ENCODE results near the gene KTN1.

The KTN1 gene

DNA sequence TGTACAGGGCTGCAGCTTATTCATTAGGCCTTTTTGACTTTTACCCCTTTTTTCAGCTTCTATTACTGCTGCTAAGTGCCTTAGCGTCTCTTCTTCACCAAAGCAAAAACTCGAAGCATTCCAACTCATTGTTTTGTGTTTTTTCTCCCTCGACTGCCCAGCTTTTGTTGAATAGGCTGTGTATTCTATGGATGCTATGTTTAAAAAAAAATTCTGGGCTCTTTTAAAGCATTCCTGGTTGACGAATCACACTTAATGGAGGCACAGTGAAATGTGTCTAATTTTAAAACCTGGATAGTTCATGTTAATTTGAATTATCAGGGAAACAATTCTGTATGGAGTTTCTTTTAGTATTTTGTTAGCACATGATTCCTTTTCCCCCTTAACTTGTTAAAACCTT is 29.7 kb downstream of the KTN1 start:
- no peak for DNase-seq (ENCODE audit: low read depth)

DNA sequence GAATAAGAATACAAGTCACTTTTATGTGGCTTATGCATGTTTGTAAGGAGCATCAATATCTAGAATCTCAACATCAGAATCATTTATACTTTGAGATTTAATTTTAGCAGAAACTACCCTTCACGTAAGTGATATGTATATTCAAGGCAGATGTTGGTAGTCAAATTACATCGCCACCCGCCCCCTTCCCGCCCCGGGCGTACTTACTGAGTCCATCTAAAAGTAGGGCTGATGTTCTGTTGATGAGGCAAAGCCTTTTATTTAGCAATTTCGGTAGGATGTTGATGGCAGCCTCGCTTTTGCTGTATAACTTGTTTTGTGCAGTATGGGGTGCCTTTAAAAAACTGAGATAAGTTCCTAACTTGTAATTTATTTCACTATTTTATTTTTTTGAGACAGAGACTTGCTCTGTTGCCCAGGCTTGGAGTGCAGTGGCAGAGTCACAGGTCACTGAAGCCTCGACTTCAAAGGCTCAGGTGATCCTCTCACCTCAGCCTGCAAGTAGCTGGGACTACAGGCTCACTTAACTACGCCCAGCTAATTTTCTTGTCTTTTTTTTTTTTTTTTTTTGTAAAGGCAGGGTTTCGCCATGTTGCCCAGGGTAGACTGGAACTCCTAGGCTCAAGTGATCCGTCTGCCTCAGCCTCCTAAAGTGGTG is 30.8 kb downstream of the KTN1 start:
- no peak for DNase-seq (ENCODE audit: low read depth)

DNA sequence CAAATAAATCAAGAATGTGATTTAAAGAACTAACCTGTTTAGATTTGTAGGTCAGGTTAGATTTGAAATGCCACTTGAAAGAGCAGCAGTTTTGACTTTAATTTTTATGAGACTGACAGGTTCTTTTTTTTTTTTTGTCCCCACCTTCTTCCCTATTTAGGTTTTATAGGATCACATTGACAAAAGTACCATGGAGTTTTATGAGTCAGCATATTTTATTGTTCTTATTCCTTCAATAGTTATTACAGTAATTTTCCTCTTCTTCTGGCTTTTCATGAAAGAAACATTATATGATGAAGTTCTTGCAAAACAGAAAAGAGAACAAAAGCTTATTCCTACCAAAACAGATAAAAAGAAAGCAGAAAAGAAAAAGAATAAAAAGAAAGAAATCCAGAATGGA is 31.9 kb downstream of the KTN1 start:
- no peak for DNase-seq (ENCODE audit: low read depth)

DNA sequence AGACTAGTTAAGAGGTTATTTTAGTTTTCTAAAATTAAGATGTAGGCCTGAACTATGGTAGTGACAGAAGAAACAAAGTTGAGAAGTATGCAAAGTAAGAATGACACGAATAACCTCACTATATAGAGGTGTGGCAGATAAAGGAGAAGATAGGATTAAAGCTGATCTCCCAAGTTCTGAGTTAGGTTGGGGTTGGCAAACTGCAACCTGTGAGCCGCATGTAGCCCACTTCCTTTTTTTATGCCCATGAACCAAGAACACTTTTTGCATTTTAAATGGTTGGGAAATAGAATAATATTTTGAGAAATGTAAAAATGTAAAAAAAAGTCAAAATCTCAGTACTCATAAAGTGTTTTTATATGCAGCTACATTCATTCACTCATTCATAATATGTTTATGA is 34.3 kb downstream of the KTN1 start:
- DNase-seq (ENCODE audit: low read depth): no peak

DNA sequence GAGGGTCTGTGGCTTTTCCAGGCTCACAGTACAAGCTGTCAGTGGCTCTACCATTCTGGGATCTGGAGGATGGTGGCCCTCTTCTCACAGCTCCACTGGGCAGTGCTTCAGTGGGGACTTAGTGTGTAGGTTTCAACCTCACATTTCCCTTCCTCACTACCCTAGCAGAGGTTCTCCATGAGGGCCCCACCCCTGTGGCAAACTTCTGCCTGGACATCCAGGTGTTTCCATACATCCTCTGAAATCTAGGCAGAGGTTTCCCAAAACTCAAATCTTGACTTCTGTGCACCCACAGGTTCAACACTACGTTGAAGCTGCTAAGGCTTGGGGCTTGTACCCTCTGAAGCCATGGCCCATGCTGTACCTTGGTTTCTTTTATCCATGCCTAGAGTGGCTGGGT is 40.3 kb downstream of the KTN1 start:
- no peak for DNase-seq (ENCODE audit: low read depth)

DNA sequence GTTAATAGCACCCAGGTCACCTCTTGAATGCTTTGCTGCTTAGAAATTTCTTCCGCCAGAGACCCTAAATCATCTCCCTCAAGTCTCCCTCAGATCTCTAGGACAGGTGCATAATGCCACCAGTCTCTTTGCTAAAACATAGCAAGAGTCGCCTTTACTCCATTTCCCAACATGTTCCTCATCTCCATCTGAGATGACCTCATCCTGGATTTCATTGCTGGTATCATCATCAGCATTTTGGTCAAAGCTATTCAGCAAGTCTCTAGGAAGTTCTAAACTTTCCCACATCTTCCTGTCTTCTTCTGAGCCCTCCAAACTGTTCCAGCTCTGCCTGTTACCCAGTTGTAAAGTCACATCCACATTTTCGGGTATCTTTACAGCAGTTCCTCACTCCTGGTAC is 41.0 kb downstream of the KTN1 start:
- DNase-seq (ENCODE audit: low read depth): no peak

DNA sequence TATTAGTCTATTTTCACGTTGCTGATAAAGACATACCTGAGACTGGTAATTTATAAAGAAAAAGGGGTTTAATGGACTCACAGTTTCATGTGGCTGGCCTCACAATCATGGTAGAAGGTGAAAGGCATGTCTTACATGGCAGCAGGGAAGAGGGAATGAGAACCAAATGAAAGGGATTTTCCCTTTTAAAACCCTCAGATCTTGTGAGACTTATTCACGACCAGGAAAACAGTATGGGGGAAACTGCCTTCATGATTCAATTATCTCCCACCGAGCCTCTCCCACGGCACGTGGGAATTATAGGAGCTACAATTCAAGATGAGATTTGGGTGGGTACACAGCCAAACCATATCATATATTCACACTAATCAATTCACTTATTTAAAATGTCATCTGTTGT is 41.4 kb downstream of the KTN1 start:
- no peak for DNase-seq (ENCODE audit: low read depth)

DNA sequence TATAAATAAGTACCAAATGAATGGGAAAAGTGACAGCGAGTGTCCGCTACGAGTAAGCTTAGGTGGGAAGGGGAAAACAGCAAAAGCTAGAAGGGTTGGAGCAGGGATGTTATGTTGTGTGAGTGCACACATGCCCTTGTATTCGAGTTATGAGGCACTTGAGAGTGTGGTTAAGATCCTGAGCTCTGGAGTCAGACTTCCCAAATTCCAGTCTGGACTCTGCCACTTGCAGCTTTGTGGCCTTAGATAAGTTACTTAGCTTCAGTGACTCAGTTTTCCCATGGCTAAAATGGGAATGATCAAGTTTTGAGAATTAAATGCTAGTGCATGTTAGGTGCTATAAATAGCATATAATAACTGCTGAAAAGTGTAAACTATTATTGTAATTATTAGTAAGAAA is 44.9 kb downstream of the KTN1 start:
- no peak for DNase-seq (ENCODE audit: low read depth)

DNA sequence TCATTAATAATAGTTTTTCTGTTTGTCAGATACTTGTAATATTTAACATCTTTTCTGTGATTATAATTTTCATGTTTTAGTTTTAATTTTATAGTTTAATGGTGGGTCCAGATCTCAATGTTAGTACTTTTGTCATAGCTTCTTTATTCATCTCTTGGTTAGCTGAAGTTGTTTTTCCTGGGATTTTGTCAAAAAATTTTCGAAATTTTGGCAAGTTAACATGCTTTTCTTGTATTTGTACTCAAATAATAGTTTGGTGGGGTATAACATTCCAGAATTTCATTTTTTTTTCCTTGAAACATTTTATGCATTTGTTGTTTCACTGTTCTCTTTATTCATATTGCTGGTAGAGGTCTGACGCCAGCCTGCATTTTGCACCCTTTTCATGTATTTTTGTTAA is 45.5 kb downstream of the KTN1 start:
- DNase-seq (ENCODE audit: low read depth): no peak

DNA sequence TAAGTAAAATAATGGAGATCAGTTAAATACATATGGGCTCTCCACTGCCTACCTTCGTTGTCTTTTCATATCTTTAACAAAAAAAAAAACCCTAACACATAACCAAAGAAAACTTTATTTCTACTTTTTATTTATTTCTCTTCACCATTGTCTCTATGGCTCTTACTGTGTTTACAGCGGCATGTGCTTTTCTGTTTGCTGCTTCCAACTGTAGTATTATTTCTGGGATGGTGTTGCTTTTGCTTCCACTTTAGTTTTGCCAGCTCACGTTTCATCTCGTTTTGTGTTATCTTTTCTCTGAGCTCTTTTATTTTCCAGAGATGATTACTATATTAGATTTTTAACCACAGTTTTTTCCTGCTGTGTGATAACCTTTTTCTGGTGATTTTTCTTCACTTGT is 46.1 kb downstream of the KTN1 start:
- DNase-seq (ENCODE audit: low read depth): no peak

DNA sequence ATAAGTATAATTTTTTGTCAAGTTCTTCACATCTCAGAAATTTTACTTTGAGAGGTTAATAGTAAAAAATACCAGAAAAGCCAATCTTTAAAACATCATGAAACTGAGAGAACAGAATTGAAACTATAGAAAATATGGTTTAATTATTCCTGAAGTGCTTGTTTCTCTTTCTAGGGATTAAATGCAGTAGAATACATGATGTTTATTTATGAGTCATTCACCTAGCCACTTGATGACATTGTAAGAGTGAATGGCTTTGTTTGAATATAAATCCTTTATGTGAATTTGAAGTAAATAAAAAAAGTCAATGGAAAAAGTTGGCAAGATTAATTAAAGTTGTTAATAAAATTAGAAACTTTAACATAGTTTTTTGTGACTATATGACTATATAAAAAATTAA is 48.4 kb downstream of the KTN1 start:
- no peak for DNase-seq (ENCODE audit: low read depth)

DNA sequence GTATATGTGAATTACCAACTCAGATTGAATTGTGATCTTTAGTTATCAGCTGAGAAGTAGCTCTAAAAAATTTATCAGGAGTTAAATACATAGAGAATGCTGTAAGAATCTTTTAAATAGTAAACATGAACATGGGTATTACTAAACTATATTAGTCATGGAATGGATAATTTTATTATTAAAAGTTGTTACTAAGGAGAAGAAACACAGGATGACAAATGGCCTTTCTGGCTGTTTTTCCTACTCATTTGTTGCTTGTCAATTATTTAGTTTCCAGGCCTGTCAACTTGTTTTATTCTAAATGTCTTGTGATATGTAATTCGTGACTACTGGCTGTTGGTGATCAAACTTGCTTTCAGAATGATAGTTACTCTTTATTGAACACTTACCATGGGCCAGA is 58.7 kb downstream of the KTN1 start:
- DNase-seq (ENCODE audit: low read depth): no peak

DNA sequence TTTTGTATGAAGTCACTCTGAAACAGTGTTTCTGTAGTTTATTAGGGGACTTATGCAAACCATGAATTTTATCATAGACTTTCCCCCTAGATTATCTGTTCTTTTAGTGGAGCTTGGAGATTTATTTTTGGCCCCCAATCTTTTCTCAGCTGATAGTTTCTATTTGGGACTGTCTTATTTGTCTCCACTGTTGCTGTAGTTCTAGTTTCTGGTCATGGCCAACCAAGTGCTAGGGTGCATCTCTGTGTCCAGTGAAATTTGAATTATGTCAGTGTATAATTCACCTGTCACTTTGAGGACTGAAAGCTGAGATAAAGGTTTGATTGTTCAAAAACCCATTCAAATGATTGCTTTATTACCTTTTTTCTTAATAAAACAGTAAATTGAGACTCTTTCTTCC is 61.3 kb downstream of the KTN1 start:
- DNase-seq (ENCODE audit: low read depth): no peak

DNA sequence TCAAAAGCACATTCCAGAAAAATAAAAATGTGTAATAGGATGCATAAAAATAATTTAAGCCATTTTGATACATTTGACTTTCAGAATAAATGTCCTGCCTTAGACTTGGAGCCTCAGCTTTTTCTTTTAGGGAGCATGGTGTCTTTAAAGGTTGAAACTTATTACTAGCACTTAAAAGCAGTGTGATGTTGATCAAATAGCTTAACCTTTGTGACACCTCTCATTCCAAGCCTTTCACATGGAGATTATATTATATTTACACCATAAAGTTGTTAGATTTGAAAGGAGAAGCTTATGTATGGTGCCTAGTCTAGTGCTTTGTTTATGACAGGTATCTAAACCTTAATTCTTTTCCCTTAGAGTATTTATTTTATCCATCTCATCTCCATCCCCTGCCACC is 61.9 kb downstream of the KTN1 start:
- DNase-seq (ENCODE audit: low read depth): no peak

DNA sequence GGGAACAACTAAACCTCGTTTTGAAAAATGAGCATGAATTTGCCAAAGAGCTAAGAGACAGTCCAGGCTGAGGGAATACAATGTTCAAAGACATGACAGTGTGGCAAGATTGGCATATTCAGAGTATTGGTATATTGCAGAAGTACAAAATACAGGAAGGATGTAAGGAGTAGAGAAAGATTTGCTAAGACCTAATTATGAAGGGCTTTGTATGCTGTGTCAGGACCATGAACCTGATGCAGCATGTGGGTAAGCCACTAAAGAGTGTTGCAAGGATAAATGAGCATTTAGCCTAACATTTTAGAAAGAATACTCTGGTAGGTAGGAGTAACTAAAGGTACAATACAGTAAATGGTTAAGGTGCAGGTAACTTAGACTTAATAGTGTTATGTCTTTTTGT is 65.1 kb downstream of the KTN1 start:
- DNase-seq (ENCODE audit: low read depth): no peak

DNA sequence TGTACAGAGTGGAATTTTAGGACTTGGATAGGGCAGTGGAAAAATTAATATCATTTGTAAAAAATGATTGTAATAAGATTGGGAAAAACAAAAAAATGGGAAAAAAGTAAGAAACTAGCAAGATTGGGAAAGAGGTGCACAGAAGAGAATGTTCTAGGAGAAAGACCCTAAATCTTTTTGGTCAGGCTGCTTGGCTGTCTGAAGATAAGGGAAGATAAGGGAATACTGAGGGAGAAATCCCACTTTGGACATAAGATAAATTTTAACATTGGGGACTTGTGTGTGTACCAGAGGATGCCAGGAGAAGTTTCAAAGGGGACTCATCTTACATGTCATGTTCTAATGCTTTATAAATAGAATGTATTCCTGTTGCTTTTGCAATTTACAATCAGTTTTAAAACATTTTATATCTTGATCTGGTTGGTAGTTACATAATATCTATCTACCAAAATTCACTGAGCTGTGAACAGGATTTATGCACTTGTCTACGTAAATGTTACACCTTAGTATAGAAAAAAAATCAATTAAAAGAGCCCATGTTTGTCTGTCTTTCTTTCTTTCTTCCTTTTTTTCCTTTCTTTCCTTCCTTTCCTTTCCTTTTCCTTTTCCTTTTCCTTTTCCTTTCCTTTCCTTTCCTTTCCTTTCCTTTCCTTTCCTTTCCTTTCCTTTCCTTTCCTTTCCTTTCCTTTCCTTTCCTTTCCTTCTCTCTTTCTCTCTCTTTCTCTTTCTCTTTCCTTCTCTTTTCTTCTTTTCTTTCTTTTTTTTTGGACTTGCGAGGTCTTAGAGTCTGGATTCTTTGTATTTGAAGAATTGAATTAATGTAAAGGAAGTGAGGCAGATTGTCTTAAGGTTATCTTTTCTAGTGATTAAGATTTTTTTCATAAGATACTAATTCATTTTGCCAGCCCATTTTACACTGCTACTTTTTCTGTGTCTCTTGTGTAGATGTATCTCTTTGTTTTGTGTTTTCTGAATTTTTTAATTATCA is 66.1 kb downstream of the KTN1 start:
- no peak for DNase-seq (ENCODE audit: low read depth)

DNA sequence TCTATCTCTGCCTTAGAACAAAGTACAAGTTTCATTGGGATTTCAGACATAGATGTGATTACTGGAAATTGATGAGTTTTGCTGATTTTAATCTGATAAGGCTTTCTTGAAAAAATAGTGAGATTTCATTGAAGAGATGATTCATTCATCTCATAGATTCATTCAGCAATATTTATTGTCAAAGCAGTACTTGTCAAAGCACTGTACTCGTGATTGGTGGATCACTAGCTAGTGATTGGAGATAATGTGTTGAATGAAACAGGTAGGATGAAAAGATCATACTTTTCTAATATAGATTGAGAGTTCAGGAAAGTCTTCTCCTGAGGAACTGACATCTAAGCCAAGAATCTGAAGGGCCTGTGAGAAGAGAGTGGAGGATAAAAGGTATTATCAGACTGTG is 71.0 kb downstream of the KTN1 start:
- no peak for DNase-seq (ENCODE audit: low read depth)

DNA sequence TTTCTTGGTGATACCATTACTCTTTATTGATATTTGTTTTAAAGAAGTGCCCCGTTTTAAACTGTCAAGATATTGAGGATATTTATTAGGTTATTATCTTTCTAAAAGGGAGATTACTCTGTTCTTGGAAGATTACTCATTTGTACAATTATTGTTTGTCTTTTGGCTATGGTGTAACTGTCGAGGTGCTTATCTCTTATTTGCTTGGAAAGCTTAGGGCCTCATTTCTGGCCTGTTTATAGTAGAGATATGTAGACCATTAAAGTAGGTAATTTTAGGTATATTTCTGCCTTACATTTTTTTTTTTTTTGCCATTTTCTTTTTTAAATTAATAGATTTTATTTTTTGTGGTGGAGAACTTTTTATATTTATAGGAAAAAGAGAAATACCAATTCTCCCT is 74.2 kb downstream of the KTN1 start:
- no peak for DNase-seq (ENCODE audit: low read depth)

DNA sequence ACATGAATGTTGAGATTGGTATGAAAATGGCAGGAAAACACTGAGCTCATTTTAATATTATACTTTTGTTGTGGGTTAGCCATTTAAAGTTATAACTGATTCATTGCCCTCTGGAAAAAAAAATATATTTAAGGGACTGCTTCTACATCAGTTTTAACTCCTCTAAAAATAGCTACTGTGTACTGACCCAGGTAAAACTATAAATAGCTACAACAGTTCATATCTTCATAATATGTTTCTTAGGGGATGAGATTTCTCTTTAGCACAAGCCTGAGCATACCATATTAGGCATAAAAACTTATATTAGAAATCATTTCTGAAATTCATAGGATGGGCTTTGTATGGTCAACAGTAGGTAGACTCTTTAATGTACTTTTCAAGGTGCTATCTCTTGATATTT is 81.0 kb downstream of the KTN1 start:
- DNase-seq (ENCODE audit: low read depth): no peak

DNA sequence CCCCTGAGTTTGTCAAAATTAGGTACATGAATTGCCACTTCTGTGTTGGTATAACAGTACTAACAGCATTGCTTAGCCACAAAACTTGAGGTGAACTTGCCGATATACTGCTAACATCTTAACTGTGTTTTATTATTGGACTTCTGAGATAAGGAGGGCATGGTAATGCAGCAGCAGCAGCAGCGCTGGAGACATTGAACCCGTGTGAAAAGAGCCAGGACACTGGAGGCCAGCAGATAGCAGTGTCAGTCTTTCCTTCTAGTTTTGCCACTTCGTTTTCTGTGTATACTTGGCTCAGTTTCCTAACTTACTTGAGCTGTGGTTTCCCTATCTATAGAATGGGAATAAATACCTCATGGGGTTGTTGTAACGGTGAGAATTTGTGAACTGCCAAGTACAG is 82.7 kb downstream of the KTN1 start:
- DNase-seq (ENCODE audit: low read depth): no peak

DNA sequence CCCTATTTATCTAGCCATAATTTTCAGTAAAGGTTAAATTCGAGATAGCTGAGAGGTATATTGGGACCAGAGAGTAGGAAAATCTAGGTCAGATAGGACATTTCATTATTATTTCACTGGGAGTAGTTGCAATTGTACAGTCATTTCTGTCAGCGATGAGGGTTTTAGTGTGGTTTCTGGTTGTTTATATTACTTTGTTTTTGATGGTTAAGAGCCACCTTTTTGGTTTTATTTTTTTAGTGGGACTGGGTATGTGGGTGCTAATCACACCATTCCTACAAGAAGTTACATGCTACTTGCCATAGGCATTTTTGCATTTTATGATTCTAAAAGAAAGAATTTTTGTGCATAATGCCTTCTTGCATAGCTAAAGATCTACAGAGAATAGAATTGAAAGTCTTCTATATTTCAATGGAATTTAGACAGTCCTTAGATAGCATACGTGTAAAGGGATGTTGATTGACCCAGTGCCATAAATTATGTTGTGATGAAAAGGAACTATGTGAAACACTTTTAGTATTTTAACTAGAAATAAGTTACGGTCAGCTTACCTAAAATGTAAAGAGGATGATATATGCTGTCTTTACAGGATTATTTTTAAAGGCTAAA is 85.2 kb downstream of the KTN1 start:
- DNase-seq (ENCODE audit: low read depth): no peak

DNA sequence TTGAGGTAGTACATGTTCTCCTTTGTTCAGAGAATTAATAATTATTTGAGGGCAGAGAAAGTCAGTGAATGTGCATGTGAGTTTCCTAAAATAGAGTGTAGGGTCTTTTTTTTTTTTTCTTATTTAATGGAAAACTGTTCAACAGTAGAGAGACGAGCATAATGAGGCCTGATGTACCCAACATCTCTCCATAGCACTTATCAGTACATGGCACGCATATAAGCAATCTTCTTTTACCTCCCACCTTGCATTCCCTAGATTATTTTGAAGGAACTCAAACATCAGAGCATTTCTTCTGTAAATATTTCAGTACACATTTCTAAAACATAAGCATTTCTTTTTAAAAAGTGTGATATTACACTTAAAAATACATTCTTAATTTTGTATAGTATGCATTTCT is 87.8 kb downstream of the KTN1 start:
- DNase-seq (ENCODE audit: low read depth): no peak

DNA sequence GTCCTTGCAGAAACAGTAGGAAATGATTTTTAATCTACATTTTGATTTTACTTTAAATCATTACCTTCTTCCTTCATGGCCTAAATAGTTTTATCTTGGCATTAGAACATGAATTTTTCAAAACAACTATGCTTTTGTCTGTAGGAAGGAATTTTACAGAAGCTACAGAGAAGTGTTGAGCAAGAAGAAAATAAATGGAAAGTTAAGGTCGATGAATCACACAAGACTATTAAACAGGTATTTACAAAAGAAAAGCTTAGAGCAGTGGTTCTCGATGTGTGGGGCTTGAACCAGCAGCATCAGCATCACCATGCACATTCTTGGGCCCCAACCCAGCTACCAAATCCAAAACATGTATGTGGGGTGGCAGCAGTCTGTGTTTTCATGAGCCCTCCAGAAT is 91.6 kb downstream of the KTN1 start:
- DNase-seq (ENCODE audit: low read depth): no peak

Data from stimulated activated CD8-positive, alpha-beta memory T cell treated with anti-CD3 and anti-CD28 coated beads, Interleukin-15, amount 100 ng/mL, for 24 hours (primary cell).